K562 (cell line): ENCODE measurements around the gene WSCD2. TPM values are rescaled to one million over a fixed set of nuclear protein-coding genes. Genes with fewer than 3 reads are reported as not detected.

Experiments
- ATAC-seq: fragments of 200-7000 bp; cut with Tn5 transposase; 3 replicates; pipeline ENCODE4 v1.9.1; 2020; ENCODE audit warnings: moderate library complexity
- BruUV-seq: library from RNA; stranded (reverse); fragments of 400-500 nt; replicated peaks from 2 replicates; lab custom pipeline; 2021; lab: Mats Ljungman, UMichigan
- CTCF ChIA-PET: fragments of 300-600 bp; formaldehyde crosslinking; extraction: SDS; loops from one replicate; lab custom pipeline; 2021; ENCODE audit warnings: low intra/inter-chr PET ratio; lab: Yijun Ruan, JAX
- POLR2A ChIA-PET: fragments of 300-600, 350-650 bp; sonication (Branson Sonifier 250); formaldehyde crosslinking; extraction: SDS; loops from one replicate; lab custom pipeline; 2021; ENCODE audit warnings: antibody characterized with exemption, inconsistent platforms; lab: Yijun Ruan, JAX
- DNase-seq, 4 experiments: peaks; one replicate each; pipeline versions ENCODE4 v3.0.0 to v3.0.0-alpha.2; 2011 to 2018; ENCODE audit warnings: low spot score in 3 of 4, mixed read lengths in 3 of 4; ENCODE audit errors: extremely low read depth in 1 of 4
- FAIRE-seq: peaks from 2 replicates; lab custom pipeline; 2011; peaks lifted over from hg19 to GRCh38; lab: Jason Lieb, UNC
- H2AFZ ChIP-seq: 2 replicates; pipeline ENCODE4 v1.6.0; 2011; ENCODE audit warnings: low read depth, low read length, control low read depth, inconsistent platforms
- H3K27ac ChIP-seq: fragments of 200-600 bp; 3 replicates; pipeline ENCODE4 v1.8.0; 2011; ENCODE audit warnings: low read depth, mild to moderate bottlenecking, control low read depth, inconsistent platforms, low read length, moderate library complexity, mixed read lengths; ENCODE audit errors: extremely low read depth
- H3K27me3 ChIP-seq, 2 experiments: fragments of 300-600 bp in 1 of 2; 2 replicates in 1 of 2; 3 replicates in 1 of 2; pipeline versions ENCODE4 v1.6.0 to v1.8.0; 2011; ENCODE audit warnings: inconsistent platforms in 2 of 2, low read length in 2 of 2, mild to moderate bottlenecking in 1 of 2, mixed read lengths in 1 of 2, moderate library complexity in 1 of 2; ENCODE audit not compliant: control insufficient read depth in 2 of 2, insufficient read depth in 2 of 2
- H3K36me3 ChIP-seq: fragments of 300-600 bp; 3 replicates; pipeline ENCODE4 v1.8.0; 2011; ENCODE audit warnings: mild to moderate bottlenecking, low read length, inconsistent platforms; ENCODE audit not compliant: control insufficient read depth, insufficient read depth
- H3K4me1 ChIP-seq, 2 experiments: fragments of 200-600 bp in 1 of 2; replicated peaks in 1 of 2; 2 replicates in 1 of 2; 3 replicates in 1 of 2; pipeline versions ENCODE4 v1.5.1 to v1.8.0; 2011; ENCODE audit warnings: inconsistent platforms in 2 of 2, low read length in 2 of 2, mild to moderate bottlenecking in 1 of 2, mixed read lengths in 1 of 2, moderate library complexity in 1 of 2; ENCODE audit not compliant: control insufficient read depth in 2 of 2, insufficient read depth in 2 of 2
- H3K4me2 ChIP-seq: 2 replicates; pipeline ENCODE4 v1.6.1; 2011; ENCODE audit warnings: low read length, control low read depth, inconsistent platforms, mixed read lengths; ENCODE audit not compliant: insufficient read depth
- H3K4me3 ChIP-seq: fragments of 200-600 bp; sonication (generic), shearing (Covaris generic); 2 replicates; pipeline ENCODE4 v1.5.1; 2016; ENCODE audit warnings: control low read depth, inconsistent platforms
- H3K79me2 ChIP-seq: fragments of 200-600 bp; 3 replicates; pipeline ENCODE4 v1.8.0; 2011; ENCODE audit warnings: low read length, inconsistent platforms; ENCODE audit not compliant: control insufficient read depth, insufficient read depth
- H3K9ac ChIP-seq, 2 experiments: 2 replicates each; pipeline versions ENCODE4 v1.6.0 to v1.6.1; 2011; ENCODE audit warnings: low read depth in 2 of 2, low read length in 2 of 2, control low read depth in 1 of 2, inconsistent platforms in 1 of 2, mild to moderate bottlenecking in 1 of 2, mixed read lengths in 1 of 2; ENCODE audit not compliant: insufficient read depth in 1 of 2
- H3K9me1 ChIP-seq: one replicate; pipeline ENCODE4 v1.6.0; 2011; ENCODE audit warnings: inconsistent platforms, mild to moderate bottlenecking, low read length, moderate library complexity; ENCODE audit not compliant: control insufficient read depth, insufficient read depth
- H3K9me3 ChIP-seq: replicated peaks from 2 replicates; pipeline ENCODE4 v1.5.1; 2011; ENCODE audit warnings: low read depth, low read length, inconsistent platforms; ENCODE audit not compliant: control insufficient read depth, insufficient read depth
- H4K20me1 ChIP-seq: replicated peaks from 2 replicates; pipeline ENCODE4 v1.6.1; 2011; ENCODE audit warnings: low read length, inconsistent platforms, mixed read lengths; ENCODE audit not compliant: control insufficient read depth, insufficient read depth
- CBX5 ChIP-seq: IDR thresholded peaks from 2 replicates; pipeline ENCODE4 v1.6.1; 2014; ENCODE audit warnings: low read depth, borderline replicate concordance
- CHD2 ChIP-seq: IDR thresholded peaks from 2 replicates; pipeline ENCODE4 v1.6.1; 2011; ENCODE audit warnings: low read depth, low read length
- GTF2F1 ChIP-seq: IDR thresholded peaks from 2 replicates; pipeline ENCODE4 v1.6.1; 2011; ENCODE audit warnings: low read depth, low read length, improper control_type of control experiment
- MAX ChIP-seq: sonication (generic); formaldehyde crosslinking; IDR thresholded peaks from 2 replicates; pipeline ENCODE4 v1.9.0; 2022; ENCODE audit warnings: mild to moderate bottlenecking, missing genetic modification reagents
- MTA1 ChIP-seq: fragments of 450-650 bp; IDR thresholded peaks from 2 replicates; pipeline ENCODE4 v1.6.1; 2017; ENCODE audit warnings: borderline replicate concordance
- MTF1 ChIP-seq: fragments of 250-450 bp; sonication (Bioruptor Pico); IDR thresholded peaks from 2 replicates; pipeline ENCODE4 v1.9.0; 2021; ENCODE audit warnings: moderate library complexity, mild to moderate bottlenecking, inconsistent platforms, borderline replicate concordance
- NCOA4 ChIP-seq: fragments of 450-650 bp; IDR thresholded peaks from 2 replicates; pipeline ENCODE4 v1.6.1; 2018; ENCODE audit warnings: mild to moderate bottlenecking; ENCODE audit not compliant: partially characterized antibody
- NONO ChIP-seq, 2 experiments: fragments of 200-400 bp in 1 of 2; fragments of 450-650 bp in 1 of 2; formaldehyde crosslinking in 1 of 2; IDR thresholded peaks; 2 replicates each; pipeline ENCODE4 v1.6.1; 2017; ENCODE audit warnings: low read depth in 2 of 2, mild to moderate bottlenecking in 2 of 2, moderate library complexity in 2 of 2, low read length in 1 of 2
- NR3C1 ChIP-seq: sonication (generic); formaldehyde crosslinking; IDR thresholded peaks from 2 replicates; pipeline ENCODE4 v1.8.1; 2022; ENCODE audit warnings: missing genetic modification reagents
- TRIM24 ChIP-seq, 2 experiments: fragments of 450-650 bp; IDR thresholded peaks; 2 replicates each; pipeline ENCODE4 v1.6.1; 2016
- TRIM28 ChIP-seq: fragments of 450-650 bp; IDR thresholded peaks from 2 replicates; pipeline ENCODE4 v1.6.1; 2017
- USF2 ChIP-seq: sonication (generic); formaldehyde crosslinking; IDR thresholded peaks from 2 replicates; pipeline ENCODE4 v1.5.0; 2020; ENCODE audit warnings: missing genetic modification reagents
- ZC3H4 ChIP-seq: sonication (generic); formaldehyde crosslinking; IDR thresholded peaks from 2 replicates; pipeline ENCODE4 v1.9.0; 2021; ENCODE audit warnings: missing genetic modification reagents, borderline replicate concordance
- ZNF583 ChIP-seq: fragments of 250-450 bp; sonication (Bioruptor Pico); IDR thresholded peaks from 2 replicates; pipeline ENCODE4 v1.4.0; 2020
- ZNF695 ChIP-seq: fragments of 450-650 bp; formaldehyde crosslinking; IDR thresholded peaks from 2 replicates; pipeline ENCODE4 v1.4.0; 2020; ENCODE audit warnings: mild to moderate bottlenecking, moderate library complexity
- ZNF780A ChIP-seq: fragments of 250-450 bp; sonication (Bioruptor Pico); IDR thresholded peaks from 2 replicates; pipeline ENCODE4 v1.5.0; 2021; ENCODE audit warnings: mild to moderate bottlenecking
- WGBS: fragments of 100-300 bp; shearing (Covaris generic); methylation state at CpG from one replicate; pipeline ENCODE4 v1.1.6; 2016; ENCODE audit warnings: low coverage, mixed read lengths; ENCODE audit not compliant: insufficient coverage; ENCODE audit errors: missing lambda C conversion rate; 5-methylcytosine and 5-hydroxymethylcytosine counted together
- in situ Hi-C: fragments of 300-500 bp; cut with MboI; formaldehyde crosslinking; loops from 4 replicates; pipeline ENCODE4 v1.15.0; 2018; ENCODE audit warnings: inconsistent platforms, mixed read lengths
- intact Hi-C: fragments of 100-400 bp; cut with micrococcal nuclease; formaldehyde crosslinking; loops from 2 replicates; pipeline ENCODE4 v1.14.2; 2022
- polyA plus RNA-seq, 8 experiments: library from polyadenylated mRNA; depleted of rRNA in 4 of 8; stranded (reverse) in 5 of 8; unstranded in 3 of 8; fragments of >200 nt; fragmentation: Nextera tagmentation in 2 of 8; fragmentation: Illumina TruSeq in 1 of 8; extraction: Ambion mirVana in 2 of 8; extraction: Trizol in 1 of 8; gene quantifications; 2 replicates each; pipeline versions ENCODE4 v1.2.1 to v1.2.3, GENCODE V29; 2011 to 2014; ENCODE audit warnings: inconsistent platforms in 1 of 8, missing spikeins in 1 of 8
- total RNA-seq, 7 experiments: library from RNA; depleted of rRNA in 6 of 7; stranded (reverse); fragments of >200 nt in 6 of 7; fragmentation: Illumina TruSeq in 2 of 7; extraction: Trizol in 2 of 7; gene quantifications; 2 replicates each; pipeline versions ENCODE4 v1.2.1 to v1.2.3, GENCODE V29; 2011 to 2021; ENCODE audit warnings: low replicate concordance in 1 of 7
- TF ChIP-seq, protein P1 (sequence below): fragments of 450-650 bp; conservative IDR thresholded peaks from 2 replicates; pipeline ENCODE4 v1.6.1; 2016; ENCODE audit warnings: missing genetic modification characterization, low read depth, mild to moderate bottlenecking, missing compliant biosample characterization, moderate library complexity

Gene WSCD2
- total and polyA plus RNA-seq, 9 of the 15 experiments (the other 6 are each of a cell fraction or from before 2014, with no cell fraction given): 0.72 to 14.1 (median 4.0) TPM

GRCh38 chr12:108146035-108146893, 17.2 kb downstream of the WSCD2 start (continued):
- TF ChIP-seq MAX (CRISPR knock-in tag) (no peak), MTA1 (no peak), ZNF780A (no peak), CHD2 (no peak), NONO (IDR thresholded peaks at IDR 0.05; ENCODE audit: low read depth in 2 of 2, low read length in 1 of 2) (no peak), GTF2F1 (no peak), NCOA4 (no peak), TRIM28 (no peak), MTF1 (CRISPR knock-in tag) (no peak)

DNA sequence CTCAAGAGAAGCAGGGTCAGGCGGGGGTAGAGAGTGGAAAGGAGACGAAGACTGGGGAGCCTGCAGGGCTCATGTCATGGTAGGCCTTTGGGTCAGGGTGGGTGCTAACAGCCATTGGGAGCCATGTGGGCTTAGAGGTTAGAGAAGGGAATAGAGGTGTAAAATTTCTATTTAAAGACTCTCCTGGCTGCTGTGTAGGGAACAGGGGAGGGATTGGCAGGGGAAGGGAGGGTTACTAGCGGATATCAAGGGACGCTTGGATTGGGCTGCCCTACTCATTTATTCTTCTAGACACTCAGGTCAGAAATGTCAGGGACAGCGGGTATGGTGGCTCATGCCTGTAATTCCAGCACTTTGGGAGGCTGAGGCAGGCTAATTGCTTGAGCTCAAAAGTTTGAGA, 18.2 kb downstream of the WSCD2 start:
- DNase-seq (no peak), FAIRE-seq (no peak)
- intact Hi-C loops: no loop called here
- H3K4me3 ChIP-seq: no peak overlapping the region
- 20% methylated on average over 5 of the region's 5 CpGs for WGBS
- POLR2A ChIA-PET: interaction anchor here (0.7 to 1.0 kb wide), 3 partner anchors 13 to 131 kb away, joined by 3 to 5 read pairs (median 3); no protein-coding TSS in a partner anchor
- H3K9me3 ChIP-seq: no peaks in the 10 kb centered on the region
- H3K4me2 ChIP-seq: no peak overlapping the region
- H3K27me3 ChIP-seq: peaks cover 3 to 15% of the 10 kb centered on the region in 2 experiments; a peak in 1 of 5 replicates
- no peak for TF ChIP-seq ZNF583 (CRISPR knock-in tag)
- TF ChIP-seq, protein P1, sequence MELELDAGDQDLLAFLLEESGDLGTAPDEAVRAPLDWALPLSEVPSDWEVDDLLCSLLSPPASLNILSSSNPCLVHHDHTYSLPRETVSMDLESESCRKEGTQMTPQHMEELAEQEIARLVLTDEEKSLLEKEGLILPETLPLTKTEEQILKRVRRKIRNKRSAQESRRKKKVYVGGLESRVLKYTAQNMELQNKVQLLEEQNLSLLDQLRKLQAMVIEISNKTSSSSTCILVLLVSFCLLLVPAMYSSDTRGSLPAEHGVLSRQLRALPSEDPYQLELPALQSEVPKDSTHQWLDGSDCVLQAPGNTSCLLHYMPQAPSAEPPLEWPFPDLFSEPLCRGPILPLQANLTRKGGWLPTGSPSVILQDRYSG (tag): no peak
- TF ChIP-seq TRIM24 (IDR thresholded peaks at IDR 0.05): no peak
- TF ChIP-seq NR3C1 (CRISPR knock-in tag): no peak
- TF ChIP-seq ZC3H4 (CRISPR knock-in tag): no peak
- no peak for TF ChIP-seq CBX5
- no peak for TF ChIP-seq USF2 (CRISPR knock-in tag)
- TF ChIP-seq ZNF695: no peak
- TF ChIP-seq, all 486 proteins: peak for 0
- H3K79me2 ChIP-seq: no peaks in the 10 kb centered on the region
- no peak overlapping the region for H2AFZ ChIP-seq
- H3K9ac ChIP-seq: no peak overlapping the region
- in situ Hi-C loops: no loop called here
- no peaks in the 10 kb centered on the region for H3K9me1 ChIP-seq
- no peak overlapping the region for H3K27ac ChIP-seq
- H3K36me3 ChIP-seq: no peaks in the 10 kb centered on the region
- no peak for ATAC-seq
- CTCF ChIA-PET: no interaction called here
- BruUV-seq: no TSS peak
- no peaks in the 10 kb centered on the region for H4K20me1 ChIP-seq
- peaks cover 0 to 3% of the 10 kb centered on the region in 2 experiments; a peak in 2 of 5 replicates for H3K4me1 ChIP-seq
